Activated T-helper 1 cell treated with Interleukin-2 at 50 U/mL for 16 hours (primary cell): ENCODE results near the gene EFCAB8.

Experiments
- DNase-seq: peaks from one replicate; pipeline ENCODE4 v3.0.0-alpha.2; 2020; ENCODE audit warnings: low read depth

Gene EFCAB8

DNA sequence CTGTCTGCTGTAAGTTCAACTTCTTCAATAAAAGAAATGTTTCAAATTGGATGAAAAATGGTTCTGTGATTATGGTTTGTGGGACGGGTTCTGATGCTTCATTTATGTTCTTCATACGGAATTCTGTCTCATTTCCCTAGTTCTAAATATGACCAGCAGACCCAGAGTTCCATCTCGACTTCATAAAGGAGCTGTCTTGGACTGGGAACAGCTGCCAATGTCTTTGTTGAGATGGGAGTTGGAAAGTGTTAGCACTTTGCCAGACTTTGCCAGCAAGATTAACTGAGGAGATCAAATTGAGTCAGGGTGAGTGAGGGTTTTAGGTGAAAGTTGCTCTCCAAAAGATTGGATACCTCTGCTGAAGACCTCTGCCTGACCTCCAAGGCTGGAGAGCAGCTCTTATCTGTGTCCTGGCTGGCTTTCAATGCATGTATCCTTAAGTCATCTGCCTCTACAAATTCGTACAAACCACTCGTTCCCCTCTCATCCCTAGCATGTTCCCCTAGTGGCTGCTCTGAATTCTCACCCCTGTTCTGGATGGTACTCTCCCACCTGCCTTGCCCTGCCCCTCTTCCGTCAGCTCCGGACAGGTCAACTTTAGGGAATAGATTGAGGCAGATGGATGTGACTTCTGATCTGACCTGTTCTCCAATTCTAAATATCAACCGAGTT is at the start of gene EFCAB8:
TSS of gene EFCAB8 (plus strand) at position 223 of the 672 bp plus-strand sequence. CDS start 4,870 bp downstream, outside the sequence.
- DNase-seq: no peak

GRCh38 chr20:32809907-32810306 is 48.8 kb upstream of the EFCAB8 start:
- DNase-seq: no peak

GRCh38 chr20:32810941-32811340 is 47.8 kb upstream of the EFCAB8 start:
- no peak for DNase-seq

GRCh38 chr20:32811886-32812285 is 46.8 kb upstream of the EFCAB8 start:
- DNase-seq: no peak

- peak; percentile 62 for DNase-seq
These were observed 38.6 kb upstream of the EFCAB8 start for GRCh38 chr20:32819992-32820697.

GRCh38 chr20:32820698-32821377 is 37.9 kb upstream of the EFCAB8 start:
- no peak for DNase-seq

DNA sequence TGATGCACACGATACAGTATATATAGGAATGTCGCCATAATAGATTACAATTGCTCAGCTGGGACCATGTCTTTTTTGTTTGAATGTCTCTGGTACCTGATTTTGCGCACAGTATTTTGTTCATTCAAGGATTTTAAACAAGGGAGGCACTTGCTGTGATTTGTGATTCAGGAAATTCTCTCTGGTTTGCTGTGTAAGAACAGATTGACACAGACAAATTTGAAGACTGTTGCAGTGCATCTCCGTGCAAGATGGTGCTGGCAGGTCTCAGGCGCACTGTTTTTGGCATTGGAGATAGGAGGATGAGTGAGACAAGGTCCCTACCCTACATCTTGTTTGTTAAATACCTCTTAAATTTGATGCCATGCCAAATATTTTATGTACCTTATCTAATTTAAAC is 36.5 kb upstream of the EFCAB8 start:
- no peak for DNase-seq

GRCh38 chr20:32823078-32823477 is 35.6 kb upstream of the EFCAB8 start:
- DNase-seq: no peak

- DNase-seq: no peak
These were observed 34.8 kb upstream of the EFCAB8 start for GRCh38 chr20:32823737-32824588.

GRCh38 chr20:32828029-32828680 is 30.6 kb upstream of the EFCAB8 start:
- no peak for DNase-seq

GRCh38 chr20:32829311-32830005 is 29.3 kb upstream of the EFCAB8 start:
- no peak for DNase-seq

DNA sequence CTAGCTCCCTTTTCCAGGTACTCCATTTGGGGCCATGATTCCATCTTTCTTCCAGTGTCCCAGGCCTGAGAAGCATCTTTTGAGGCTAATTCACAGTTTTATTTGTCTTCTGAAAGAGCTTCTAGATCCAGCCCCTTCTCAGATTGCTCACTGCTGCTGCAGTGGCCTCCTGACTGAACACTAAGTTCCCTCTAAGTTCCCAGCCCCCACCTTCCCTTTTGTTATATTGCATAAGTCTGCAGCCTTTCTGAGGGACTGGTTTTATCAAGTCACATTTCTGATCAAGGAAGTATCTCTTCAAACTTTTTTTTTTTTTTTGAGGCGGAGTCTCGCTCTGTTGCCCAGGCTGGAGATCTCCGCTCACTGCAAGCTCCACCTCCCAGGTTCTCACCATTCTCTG is 28.3 kb upstream of the EFCAB8 start:
- DNase-seq: no peak

GRCh38 chr20:32831982-32832381 is 26.7 kb upstream of the EFCAB8 start:
- DNase-seq: no peak

DNA sequence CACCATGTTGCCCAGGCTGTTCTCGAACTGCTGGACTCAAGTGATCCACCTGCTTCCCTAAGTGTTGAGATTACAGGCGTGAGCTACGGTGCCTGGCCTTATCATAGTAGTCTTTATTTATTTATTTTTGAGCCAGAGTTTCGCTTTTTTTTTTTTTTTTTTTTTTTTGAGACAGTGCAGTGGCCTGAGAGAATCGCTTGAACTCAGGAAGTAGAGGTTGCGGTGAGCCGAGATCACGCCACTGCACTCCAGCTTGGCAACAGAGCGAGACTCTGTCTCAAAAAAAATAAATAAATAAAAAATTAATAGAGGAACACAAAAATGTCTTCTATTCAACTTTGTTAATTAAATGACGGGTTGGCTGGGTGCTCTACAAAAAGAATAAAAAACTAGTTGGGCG is 26.1 kb upstream of the EFCAB8 start:
- no peak for DNase-seq

DNA sequence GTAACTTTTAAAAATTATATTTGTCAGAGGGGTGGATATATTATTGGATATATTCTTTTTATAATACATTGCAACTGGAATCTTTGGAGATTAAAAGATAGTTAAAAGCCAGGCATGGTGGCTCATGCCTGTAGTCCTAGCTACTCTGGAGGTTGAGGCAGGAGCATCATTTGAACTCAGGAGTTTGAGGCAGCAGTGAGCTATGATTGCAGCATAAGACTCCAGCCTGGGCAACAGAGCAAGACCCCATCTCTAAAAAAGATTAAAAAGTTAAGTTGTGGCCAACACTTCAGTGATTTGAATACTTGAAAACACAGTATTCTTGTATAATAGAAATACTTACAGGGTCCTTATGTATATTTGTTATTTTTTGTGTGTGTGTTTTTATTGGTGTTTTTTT is 23.8 kb upstream of the EFCAB8 start:
- no peak for DNase-seq

- no peak for DNase-seq
These were observed 21.6 kb upstream of the EFCAB8 start for GRCh38 chr20:32837157-32837556.

DNA sequence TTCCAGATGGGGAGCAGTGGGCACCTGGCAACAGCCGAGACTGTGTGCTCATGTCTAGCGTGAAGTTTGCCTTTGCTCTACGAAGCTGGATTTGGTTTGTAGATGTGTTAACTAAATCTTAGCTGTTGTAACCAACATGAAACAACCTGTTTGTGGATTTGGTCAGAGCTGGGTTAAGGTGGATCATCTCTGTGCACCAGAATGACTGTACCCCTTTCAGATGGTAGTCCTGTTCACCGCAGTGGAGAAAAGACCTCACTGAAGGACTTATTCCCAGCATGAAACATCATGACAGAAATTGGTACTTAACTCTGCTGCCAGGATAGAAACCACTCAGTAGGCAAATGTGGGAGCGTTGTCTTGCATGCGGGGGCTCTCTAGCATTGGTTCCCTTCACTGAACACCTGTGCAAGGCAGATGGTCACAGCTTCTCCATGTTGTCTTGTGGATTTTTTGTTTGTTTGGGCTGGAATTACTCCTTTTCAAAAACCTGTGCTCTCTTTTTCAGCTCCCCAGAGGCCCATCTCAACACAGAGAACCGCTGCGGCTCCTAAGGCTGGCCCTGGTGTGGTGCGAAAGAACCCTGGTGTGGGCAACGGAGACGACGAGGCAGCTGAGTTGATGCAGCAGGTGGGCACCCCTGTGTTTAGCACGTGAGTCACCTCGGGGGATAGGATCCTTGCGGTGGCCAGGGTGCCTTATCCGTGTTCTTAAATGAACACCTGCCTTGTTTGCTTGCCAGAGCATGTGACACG is 19.3 kb upstream of the EFCAB8 start:
- DNase-seq: no peak

GRCh38 chr20:32839982-32840285 is 18.8 kb upstream of the EFCAB8 start:
- no peak for DNase-seq

DNA sequence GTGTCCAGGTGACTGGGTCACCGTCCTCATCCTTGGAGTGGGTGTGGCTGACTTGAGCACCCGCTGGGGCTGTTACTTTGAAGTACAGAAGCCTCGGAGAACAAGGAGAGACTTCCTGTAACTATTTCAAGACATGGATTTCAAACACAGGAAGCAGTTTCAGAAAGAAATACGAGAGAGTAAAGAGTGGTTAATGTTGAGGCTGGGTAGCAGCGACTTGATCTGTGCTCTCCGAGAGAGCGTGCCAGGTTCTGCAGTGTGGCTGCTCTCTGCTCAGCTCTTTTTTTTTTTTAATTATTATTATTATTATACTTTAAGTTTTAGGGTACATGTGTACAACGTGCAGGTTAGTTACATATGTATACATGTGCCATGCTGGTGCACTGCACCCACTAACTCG is 17.5 kb upstream of the EFCAB8 start:
- no peak for DNase-seq

- DNase-seq: no peak
These were observed 17.1 kb upstream of the EFCAB8 start for GRCh38 chr20:32841632-32842031.
